Measurements from ENCODE around the gene GK. TPM values are rescaled to one million over a fixed set of nuclear protein-coding genes. Genes with fewer than 3 reads are reported as not detected.

Gene GK
- total RNA-seq, 1 donor from 2014 or later = 16.3 TPM

DNA sequence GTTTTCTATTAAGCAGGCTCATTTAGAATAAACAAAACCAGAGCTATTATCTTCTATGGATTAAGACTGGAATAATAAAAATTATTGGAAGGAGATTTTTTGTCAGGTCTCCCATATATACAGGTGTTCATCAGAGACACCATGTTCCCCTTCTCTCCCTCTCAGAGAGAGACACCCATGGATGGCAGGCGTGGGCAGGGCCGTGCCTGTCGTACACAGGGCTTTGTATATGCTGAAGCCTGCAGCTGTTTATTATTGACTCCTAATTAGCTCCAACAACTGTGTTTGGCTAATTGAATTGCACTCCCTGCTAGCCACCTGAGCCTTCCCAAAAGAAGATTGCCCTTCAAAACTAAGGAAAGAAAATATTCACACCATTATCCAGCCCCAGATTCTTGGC is 81.6 kb downstream of the GK start:
- Mint-ChIP-seq H3K4me1 (ENCODE audit: low read depth) (no peaks in the 10 kb centered on the region), H3K9me3 (ENCODE audit: low read depth) (no peaks in the 10 kb centered on the region), H3K36me3 (ENCODE audit: insufficient read depth) (peaks cover 3% of the 10 kb centered on the region), H3K27me3 (no peaks in the 10 kb centered on the region), H3K4me3 (ENCODE audit: low read depth) (no peak overlapping the region), H3K27ac (no peak overlapping the region)
- DNase-seq (ENCODE audit: low spot score, unreplicated experiment) = no peak
- TF ChIP-seq, protein P1, sequence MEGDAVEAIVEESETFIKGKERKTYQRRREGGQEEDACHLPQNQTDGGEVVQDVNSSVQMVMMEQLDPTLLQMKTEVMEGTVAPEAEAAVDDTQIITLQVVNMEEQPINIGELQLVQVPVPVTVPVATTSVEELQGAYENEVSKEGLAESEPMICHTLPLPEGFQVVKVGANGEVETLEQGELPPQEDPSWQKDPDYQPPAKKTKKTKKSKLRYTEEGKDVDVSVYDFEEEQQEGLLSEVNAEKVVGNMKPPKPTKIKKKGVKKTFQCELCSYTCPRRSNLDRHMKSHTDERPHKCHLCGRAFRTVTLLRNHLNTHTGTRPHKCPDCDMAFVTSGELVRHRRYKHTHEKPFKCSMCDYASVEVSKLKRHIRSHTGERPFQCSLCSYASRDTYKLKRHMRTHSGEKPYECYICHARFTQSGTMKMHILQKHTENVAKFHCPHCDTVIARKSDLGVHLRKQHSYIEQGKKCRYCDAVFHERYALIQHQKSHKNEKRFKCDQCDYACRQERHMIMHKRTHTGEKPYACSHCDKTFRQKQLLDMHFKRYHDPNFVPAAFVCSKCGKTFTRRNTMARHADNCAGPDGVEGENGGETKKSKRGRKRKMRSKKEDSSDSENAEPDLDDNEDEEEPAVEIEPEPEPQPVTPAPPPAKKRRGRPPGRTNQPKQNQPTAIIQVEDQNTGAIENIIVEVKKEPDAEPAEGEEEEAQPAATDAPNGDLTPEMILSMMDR (IDR thresholded peaks at IDR 0.05; ENCODE audit: unreplicated experiment) = no peak

DNA sequence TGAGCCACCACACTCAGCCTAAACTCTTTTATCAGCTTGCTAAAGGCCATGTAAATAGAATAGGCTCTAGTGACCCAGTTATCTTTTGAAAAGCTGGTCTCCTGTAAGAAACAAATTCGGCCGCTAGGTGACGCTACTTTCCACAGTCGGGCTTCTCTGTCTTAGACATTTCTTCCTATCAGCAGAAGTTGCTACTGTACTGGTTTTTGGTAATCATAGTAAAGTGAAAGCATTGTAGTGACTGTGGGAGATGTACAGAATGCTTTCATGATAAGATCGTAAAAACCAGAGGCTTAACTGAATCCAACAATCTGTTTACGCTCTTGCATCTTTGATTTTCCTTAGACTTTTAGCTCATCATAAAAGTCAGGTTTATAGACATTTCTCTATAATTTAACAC is 82.6 kb downstream of the GK start:
- peak; percentile 23 for DNase-seq (ENCODE audit: low spot score, unreplicated experiment)
- Mint-ChIP-seq H3K4me3 (ENCODE audit: low read depth) (no peak overlapping the region), H3K27ac (no peak overlapping the region), H3K36me3 (ENCODE audit: insufficient read depth) (peaks cover 2% of the 10 kb centered on the region), H3K4me1 (ENCODE audit: low read depth) (no peaks in the 10 kb centered on the region), H3K27me3 (no peaks in the 10 kb centered on the region), H3K9me3 (ENCODE audit: low read depth) (no peaks in the 10 kb centered on the region)
- TF ChIP-seq, protein P1 (IDR thresholded peaks at IDR 0.05; ENCODE audit: unreplicated experiment) = peak; percentile 80

DNA sequence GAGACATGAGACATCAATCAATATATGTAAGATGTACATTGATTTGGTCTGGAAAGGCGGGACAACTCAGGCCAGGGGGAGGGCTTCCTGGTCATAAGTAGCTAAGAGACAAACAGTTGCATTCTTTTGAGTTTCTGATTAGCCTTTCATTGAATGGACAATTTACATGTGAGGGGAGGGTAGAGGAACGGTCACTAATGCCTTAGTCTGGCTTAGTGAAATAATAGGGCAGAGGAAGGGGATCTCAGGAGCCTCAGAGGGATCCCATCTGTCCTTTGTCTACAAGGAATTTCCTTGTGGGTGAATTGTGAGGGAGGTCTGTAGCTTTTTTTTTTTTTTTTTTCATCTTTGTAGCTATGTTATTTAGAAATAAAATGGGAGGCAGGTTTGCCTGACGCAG is 88.3 kb downstream of the GK start:
- Mint-ChIP-seq H3K27ac (no peak overlapping the region), H3K36me3 (ENCODE audit: insufficient read depth) (no peaks in the 10 kb centered on the region), H3K27me3 (no peaks in the 10 kb centered on the region), H3K9me3 (ENCODE audit: low read depth) (peaks cover 9% of the 10 kb centered on the region), H3K4me3 (ENCODE audit: low read depth) (no peak overlapping the region), H3K4me1 (ENCODE audit: low read depth) (no peaks in the 10 kb centered on the region)
- DNase-seq (ENCODE audit: low spot score, unreplicated experiment) = no peak
- TF ChIP-seq, protein P1 (IDR thresholded peaks at IDR 0.05; ENCODE audit: unreplicated experiment) = no peak

DNA sequence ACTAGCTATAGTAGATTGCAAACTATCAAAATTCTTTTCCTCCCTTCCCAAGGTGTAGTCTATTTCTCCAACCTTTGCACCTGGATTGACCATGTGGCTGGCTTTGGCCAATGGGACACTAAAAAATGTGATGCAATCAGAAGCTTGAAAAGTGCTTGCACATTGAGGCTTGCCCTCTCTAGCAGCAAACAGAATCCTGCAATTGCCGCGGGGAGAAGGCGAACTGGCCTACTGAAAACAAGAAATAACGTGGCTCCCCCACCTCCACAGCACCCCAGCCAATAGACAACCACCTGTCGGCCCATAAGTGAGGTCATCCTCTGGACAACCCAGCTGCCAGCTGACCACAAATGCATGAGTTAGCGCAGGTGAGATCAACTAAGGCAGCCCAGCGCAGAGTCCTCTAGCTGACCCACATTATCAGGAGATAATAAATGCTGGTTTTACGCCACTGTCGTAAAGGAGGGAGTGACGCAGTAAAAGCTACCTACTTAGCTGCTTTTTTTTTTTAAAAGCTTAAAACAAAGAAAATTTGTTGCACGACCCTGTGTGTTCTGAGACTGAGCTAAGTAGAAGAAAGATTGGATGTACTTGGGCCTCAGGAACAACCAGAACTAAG is 95.2 kb downstream of the GK start:
- Mint-ChIP-seq H3K4me1 (ENCODE audit: low read depth) (no peaks in the 10 kb centered on the region), H3K27me3 (no peaks in the 10 kb centered on the region), H3K27ac (no peak overlapping the region), H3K9me3 (ENCODE audit: low read depth) (peaks cover 15% of the 10 kb centered on the region), H3K4me3 (ENCODE audit: low read depth) (no peak overlapping the region), H3K36me3 (ENCODE audit: insufficient read depth) (no peaks in the 10 kb centered on the region)
- TF ChIP-seq, protein P1 (IDR thresholded peaks at IDR 0.05; ENCODE audit: unreplicated experiment) = no peak
- no peak for DNase-seq (ENCODE audit: low spot score, unreplicated experiment)

DNA sequence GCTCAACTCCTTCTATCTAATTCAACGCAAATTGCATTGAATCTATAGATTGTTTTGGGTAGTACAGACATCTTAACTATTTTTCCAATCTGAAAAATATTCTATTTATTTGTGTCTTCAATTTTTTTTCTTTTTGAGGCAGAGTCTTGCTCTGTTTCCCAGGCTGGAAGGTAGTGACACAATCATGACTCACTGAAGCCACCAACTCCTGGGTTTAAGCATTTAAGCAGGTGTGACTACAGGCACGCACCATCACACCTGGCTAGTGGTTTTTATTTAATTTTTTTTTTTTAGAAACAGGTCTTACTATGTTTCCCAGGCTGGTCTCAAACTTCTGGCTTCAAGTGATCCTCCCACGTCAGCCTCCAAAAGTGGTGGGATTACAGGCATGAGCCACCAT is 98.3 kb downstream of the GK start:
- Mint-ChIP-seq H3K27me3 (no peaks in the 10 kb centered on the region), H3K4me3 (ENCODE audit: low read depth) (no peak overlapping the region), H3K36me3 (ENCODE audit: insufficient read depth) (no peaks in the 10 kb centered on the region), H3K4me1 (ENCODE audit: low read depth) (no peaks in the 10 kb centered on the region), H3K9me3 (ENCODE audit: low read depth) (peaks cover 6% of the 10 kb centered on the region), H3K27ac (no peak overlapping the region)
- DNase-seq (ENCODE audit: low spot score, unreplicated experiment) = no peak
- TF ChIP-seq, protein P1 (IDR thresholded peaks at IDR 0.05; ENCODE audit: unreplicated experiment) = no peak
